HG02852 (cell line): ENCODE data around the gene UNC119.
"Not testable (repeated sequence)": the region's sequence is repeated elsewhere in the genome, so short reads cannot be mapped to it uniquely, and the experiment has no call there.

Source experiments
- ATAC-seq: cut with Tn5 transposase; IDR thresholded peaks from one replicate; pipeline ENCODE4 v1.9.1; 2021; ENCODE audit warnings: mild to moderate bottlenecking, moderate library complexity; ENCODE audit not compliant: unreplicated experiment

UNC119 gene

DNA sequence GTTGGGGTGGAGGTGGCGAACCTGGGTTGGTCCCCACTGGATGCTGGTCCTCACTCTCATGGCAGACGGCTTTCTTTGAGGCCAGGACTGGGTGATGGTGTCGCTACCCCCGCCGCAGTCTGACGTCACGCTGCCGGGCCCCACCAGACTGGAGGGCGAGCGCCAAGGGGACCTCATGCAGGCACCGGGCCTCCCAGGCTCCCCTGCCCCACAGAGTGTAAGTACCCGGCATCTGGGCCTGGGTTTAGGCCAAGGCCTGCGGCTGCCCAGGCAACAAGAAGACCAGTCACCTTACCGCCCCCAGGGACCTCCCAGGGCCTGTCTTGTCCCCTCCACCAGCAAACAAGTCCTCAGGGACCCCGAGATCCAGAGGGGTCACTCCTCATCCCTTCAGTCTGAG lies 28.5 kb downstream of the UNC119 start:
- ATAC-seq = no peak

DNA sequence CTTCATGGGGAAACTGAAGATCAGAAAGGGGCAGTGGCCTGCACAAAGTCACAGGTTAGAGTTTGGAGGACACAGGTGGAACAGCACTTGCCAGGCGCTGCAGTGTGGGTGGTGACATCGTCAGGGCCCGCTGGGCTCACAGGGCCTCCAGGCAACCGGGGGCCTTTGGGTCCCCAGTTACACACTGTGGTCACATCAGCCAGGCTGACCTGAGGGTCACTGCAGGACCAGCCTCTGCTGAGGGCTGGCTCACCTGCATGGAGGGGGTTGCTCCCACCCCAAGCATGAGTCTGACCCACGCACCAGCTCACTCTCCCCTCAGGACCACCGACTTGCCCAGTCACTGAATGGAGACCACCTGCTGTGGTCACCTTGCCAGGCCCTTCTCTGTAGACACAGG lies 29.2 kb downstream of the UNC119 start:
- no peak for ATAC-seq

DNA sequence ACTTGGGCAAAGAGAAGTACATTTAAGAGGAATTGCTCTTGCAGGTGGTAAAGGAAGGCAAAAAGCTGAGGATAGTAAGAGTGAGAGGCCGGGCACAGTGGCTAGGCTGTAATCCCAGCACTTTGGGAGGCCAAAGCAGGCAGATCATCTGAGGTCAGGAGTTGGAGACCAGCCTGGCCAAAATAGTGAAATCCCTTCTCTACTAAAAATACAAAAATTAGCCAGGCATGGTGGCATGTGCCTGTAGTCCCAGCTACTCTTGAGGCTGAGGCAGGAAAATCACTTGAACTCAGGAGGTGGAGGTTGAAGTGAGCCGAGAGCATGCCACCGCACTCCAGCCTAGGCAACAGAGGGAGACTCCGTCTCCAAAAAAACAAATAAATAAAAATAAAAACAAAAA lies 30.1 kb downstream of the UNC119 start:
- ATAC-seq = not testable (repeated sequence)

DNA sequence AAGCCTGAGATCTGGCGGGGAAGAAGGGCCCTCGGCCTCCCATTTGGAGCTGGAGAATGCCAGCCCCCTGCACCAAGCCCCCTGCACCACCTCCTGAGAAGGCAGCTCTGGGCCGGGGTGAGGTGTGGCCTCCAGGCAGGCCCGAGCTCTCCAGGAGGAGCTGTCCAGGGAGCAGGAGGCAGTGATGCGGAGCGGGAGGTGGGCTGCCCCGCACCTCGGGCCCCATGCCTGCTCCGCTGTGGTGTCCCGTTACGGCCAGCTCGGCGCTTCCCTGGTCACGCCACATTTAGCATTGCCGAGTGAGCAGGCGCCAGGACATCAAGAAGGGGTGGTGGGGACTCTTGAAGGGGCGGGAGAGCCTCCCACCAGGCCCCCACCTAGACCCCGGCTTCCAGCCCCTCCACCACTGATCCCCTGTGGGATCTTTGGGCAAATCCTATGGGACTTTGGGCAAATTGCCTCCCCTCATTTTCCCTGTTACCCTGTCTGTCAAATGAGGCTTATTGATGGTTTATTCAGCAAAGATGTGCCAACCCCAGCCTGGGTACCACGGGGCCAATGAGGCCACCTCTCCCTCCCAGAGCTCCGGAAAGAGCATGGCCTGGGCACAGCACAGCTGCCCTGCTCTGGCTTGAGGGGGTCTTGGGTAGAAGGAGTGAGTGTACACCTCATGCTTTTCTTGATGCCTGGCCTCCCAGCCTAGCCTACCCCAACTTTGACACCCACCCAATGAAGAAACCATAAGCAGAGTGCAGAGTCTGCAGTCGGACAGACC lies 30.9 kb downstream of the UNC119 start:
- ATAC-seq = no peak

DNA sequence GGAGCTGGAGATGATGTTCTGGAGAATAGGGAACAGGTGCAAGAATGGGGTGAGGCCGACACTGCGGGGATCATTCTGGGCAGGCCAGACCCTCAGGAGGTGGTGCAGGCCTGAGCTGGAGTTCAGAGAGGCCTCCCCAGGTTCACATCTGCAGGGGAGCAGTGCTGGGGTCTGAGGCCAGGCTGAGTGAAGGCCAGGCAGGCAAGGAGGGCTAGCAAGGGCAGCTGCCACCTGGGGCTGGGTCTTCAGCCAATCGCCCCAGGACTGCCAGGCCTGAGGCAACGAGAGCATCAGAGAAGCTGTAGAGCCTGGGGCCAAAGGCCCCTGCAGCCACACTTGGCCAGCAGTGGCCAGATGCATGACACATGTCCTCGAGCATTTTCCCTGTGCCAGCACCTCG lies 31.7 kb downstream of the UNC119 start:
- no peak for ATAC-seq

DNA sequence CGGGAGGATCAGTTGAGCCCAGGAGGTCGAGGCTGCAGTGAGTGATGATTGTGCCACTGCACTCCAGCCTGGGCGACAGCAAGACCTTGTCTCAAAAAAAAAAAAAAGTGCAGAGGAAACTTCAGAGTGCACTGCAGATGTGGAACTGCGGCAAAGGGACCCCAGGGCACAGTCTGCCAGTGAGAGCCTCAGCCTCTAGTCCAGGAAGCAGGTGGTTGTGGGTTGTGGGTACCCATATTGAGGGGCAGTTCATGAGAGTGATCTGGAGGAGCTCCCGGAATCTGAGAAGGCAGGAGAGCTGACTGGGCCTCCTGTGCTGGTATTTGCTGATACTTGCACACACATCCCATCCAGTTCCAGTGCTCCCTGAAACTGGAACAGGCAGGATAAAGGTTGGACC lies 33.2 kb downstream of the UNC119 start:
- ATAC-seq = no peak

DNA sequence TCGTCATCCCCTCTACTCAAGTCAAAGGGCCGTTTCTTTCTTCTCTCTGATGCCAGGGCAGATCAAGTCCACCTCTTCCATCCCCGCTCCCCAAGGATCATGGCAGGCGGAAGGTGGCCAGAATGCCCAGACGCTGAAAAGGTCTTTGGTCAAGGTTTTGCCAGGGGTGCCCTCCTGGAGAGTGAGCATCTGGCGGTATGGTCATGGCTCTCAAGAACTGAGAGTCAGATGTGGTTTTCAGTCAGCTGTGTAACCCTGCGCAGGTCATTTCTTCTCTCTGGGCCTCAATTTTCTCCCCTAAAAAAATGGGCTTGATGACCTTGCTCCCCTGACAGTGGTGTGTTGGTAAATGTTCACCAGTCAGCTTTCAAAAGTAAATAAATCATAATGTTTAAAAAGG lies 33.8 kb downstream of the UNC119 start:
- ATAC-seq = no peak

DNA sequence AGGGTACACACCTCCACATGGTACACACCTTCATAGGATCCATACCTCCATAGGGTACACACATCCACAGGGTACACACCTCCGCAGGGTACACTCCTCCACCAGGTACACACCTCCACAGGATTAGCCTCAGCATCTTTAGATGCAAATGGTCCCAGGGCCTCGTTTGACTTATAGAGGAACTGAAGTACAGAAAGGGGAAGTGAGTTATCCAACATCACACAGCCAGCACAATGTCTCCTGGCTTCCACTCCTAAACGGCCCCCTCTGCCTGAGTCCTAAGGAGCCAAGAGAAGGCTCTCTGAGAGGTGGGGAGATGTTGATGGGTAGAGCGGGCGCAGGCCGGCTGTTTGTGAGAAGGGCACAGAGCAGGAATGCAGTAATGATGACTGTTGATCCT lies 34.3 kb downstream of the UNC119 start:
- ATAC-seq = no peak

DNA sequence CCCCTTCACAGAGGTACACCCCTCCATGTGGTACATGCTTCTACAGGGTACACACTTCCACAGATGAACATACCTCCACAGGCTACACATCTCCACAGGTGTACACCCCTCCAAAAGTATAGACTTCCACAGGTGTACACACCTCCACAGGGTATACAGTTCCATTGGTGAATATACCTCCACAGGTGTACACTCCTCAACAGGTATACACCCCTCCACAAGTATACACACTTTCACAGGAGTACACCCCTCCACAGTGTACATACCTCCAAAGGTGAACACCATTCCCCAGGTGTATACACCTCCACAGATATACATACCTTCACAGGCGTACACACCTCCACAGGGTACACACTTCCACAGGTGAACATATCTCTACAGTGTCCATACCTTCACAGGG lies 36.9 kb downstream of the UNC119 start:
- no peak for ATAC-seq

DNA sequence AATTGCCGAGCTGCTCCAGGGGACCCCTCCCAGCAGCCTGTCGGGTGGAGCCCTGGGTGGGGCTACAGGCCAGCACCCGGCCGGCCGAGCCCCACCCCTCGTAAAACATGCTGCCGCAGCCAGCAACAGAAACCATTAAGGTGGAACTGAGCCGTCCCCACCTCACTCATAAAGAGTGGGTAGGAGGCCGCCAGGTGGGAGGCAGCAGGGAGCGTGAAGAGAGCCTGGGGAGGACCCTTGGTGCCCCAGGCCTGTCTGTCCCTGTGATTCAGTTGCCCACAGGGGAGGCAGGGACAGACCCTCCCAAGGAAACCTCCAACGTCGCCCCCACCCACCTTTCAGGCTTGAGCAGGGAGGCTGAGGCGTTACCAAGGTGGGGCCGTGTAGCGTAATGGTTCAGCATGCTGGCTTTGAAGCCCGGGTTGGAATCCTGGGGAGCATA lies 37.8 kb downstream of the UNC119 start:
- no peak for ATAC-seq

DNA sequence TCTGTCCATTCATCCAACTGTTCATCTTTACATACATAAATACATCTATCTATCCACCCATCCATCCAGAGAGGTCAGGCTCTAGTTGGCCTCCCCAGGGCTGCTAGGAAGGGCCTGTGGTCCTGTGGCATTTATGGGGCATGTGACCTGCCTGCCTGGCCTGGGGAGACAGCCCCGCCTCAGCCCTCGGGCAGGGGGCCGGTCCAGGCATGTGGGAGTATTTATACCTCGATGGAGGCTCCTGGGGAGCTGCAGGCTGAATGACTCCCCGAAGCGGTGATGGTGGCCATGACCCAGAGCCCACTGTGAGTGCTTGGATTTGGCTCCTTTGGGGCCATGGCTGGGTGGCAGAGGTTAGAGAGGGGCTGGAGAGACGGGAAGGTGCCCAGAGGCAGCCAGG lies 38.9 kb downstream of the UNC119 start:
- ATAC-seq = no peak

DNA sequence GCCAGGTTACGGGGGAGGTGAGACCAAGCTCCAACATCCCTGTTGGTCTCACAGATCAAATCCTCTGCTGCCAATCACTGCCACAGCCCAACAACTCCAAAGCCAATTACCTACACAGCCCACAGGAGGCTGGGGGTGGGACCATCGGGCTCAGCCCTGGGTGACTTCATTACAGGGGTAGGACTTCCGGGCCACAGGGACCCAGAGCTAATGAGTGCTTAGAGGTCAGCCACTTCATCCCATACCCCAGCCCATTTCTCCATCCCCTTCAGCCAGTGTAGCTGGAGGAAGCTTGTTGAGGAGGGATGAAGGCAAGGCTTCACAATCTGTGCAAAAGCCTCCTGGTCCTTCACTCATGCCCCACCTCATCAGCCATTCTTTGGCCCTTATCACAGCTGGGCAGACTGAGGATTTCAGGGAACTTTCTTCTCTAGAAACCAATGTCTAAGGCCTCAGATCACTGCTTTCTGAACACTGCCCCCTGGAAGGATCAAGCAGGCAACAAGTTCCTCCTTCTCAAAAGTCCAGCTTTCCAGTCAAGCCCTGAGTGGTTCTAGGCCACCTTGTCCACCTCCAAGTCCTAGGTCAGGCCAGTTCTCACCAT lies 40.5 kb downstream of the UNC119 start:
- ATAC-seq = no peak

DNA sequence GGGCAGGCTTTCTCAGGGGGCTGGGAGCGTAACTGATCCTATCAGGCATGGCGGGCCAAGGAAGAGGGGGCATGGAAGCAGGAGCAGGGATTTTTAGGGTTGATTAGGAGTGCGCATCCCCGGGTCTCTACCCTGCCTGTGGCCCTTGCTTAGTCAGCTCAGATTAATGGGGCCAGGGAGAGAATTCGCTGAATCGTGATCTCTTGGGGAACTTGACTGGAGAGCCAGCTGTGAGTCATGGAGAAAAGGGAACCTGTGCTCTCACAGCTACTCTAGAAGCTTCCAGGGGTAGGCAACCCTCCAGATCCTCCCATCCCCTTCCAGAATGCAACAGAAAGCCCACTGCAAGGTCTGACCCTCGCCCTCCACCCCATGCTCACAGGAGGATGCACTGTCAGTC lies 42.6 kb downstream of the UNC119 start:
- ATAC-seq = no peak

DNA sequence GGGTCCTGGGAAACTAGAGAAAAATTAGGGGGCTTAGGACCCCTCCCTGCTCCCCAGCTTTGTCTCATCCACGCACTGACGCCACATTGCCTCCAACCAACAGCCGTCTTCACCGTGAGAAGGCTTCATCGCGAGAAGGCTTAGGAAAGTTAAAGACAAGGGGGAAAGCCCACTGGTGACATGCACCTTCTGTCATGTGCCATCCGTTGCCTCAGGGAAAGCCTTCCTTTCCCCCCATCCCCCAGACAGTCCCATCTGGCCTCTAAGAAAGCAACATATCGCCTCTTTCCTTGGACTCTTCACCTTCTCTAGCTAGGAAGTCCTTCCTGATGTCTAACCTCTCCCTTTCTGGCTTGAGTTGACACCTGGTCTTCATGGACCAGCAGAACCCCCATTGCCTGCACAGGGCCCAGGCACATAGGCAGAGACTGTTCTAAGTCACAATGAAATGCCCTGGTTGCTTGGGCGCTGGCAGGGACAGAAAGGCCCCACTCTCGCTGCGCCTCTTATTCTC lies 44.2 kb downstream of the UNC119 start:
- no peak for ATAC-seq

DNA sequence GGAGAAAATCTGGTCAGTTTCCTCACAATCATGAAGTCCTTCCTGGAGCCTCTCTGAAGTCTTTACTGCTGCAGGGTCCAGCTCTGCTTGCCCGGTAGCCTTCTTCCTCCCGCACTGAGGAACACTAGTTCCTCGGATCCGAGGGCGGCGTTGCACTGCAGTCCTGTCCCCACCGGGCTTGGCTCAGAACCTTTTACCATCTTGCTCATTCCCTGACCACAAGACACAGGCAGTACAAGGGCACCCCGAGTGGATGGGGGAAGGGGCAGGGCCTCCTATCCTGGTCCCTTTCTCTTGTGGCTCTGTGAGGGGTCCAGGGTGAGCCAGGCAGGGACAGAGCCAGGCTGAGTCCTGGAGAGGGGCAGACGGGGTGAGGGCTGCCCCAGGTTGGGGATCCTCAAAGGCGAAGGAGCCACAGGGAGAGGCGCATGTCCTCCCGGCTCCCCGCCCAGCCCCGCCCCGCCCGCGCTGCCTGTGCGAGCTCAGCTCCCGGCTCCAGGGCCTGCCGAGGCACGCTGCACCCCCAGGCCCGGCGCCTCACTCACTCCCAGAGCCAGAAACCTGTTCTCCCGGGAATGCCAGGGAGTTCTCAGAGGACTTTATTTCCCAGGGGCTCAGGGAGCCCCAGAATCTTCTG lies 44.7 kb downstream of the UNC119 start:
- no peak for ATAC-seq

DNA sequence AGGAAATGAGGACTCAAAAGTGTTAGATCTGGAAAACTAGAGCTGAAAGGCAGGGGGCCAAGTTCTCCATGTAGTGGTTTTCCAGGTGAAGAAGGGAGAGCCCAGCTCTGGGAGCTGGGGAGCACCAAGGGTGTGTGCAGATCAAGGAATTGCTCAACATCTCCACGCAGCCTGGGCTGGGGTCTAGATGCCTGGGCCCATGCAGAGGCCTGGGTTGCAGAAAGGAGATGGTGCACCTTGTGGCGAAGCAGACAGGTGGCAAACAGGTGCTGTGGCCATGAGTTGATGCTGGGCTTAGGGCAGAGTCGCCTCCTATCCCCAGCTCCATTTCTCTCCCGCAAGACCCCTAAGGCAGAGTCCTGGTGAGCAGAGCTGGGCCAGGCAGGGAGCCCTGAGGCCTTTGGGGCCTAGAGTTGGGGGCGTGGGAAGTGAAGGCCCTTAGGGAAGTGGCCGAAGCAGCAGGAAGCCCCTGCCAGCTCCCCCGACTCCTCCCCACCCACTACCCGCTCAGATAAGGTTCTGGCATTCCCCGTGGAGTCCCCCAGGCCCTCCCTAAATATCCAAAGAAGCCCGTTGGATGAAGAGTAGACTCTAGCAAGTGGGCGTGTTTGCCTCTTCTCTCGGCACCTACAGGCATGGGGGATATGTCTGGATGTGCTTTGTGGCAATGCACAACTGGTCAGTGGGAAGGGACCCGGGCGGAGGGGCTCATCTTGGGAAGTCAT lies 45.5 kb downstream of the UNC119 start:
- ATAC-seq = no peak

DNA sequence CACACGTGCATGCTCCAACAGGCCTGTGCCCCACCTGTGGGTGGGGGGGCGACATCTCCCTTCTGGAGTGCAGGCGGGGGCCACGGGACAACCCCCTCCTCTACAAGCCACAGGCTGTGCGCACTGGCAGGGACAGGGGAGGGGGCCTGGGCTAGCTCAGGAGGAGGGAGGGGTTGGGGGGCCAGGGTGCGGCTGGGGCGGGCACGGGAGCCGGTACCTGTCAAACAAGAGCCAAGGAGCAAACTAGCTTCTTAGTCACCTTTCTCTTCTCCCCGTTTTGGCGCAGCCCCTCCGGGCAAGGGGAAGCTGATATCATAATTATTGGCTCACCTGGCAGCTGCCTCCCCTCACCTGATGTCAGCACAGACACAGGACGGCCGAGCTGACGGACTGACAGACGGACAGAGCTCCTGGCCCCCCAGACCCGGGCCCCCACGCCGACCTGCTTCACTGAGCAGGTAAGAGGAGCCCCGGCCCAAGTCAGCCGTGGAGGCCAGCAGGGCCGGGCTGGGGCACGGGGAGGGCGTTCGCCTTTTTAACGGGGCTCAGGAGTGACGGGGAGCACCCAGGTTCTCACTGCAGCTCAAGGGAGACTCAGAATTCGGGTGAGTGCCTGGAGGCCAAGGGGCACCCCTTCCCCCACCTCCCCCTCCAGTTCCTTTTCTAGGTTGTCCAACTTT lies 46.3 kb downstream of the UNC119 start, which contains the start of gene FOXN1:
FOXN1 (plus strand) TSS at position 363 of the 680 bp plus-strand sequence. CDS start 17,622 bp downstream, outside the sequence.
- ATAC-seq = no peak

DNA sequence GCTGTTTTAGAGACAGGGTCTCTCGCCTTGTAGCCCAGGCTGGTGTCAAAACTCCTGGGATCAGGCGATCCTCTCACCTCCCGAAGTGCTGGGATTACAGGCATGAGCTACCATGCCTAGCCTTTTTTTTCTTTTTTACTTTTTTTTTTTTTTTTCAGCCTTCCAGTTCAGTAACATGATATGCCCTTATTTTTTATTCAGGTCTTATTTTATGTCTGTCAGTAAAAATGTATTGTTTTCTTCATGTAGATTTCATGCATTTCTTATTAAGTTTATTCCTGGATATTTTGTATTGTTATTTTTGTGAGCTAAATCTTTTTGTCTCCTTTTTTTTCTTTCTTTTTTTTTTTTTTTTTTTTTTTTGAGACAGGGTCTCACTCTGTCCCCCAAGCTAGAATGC lies 49.0 kb downstream of the UNC119 start:
- ATAC-seq = no peak

DNA sequence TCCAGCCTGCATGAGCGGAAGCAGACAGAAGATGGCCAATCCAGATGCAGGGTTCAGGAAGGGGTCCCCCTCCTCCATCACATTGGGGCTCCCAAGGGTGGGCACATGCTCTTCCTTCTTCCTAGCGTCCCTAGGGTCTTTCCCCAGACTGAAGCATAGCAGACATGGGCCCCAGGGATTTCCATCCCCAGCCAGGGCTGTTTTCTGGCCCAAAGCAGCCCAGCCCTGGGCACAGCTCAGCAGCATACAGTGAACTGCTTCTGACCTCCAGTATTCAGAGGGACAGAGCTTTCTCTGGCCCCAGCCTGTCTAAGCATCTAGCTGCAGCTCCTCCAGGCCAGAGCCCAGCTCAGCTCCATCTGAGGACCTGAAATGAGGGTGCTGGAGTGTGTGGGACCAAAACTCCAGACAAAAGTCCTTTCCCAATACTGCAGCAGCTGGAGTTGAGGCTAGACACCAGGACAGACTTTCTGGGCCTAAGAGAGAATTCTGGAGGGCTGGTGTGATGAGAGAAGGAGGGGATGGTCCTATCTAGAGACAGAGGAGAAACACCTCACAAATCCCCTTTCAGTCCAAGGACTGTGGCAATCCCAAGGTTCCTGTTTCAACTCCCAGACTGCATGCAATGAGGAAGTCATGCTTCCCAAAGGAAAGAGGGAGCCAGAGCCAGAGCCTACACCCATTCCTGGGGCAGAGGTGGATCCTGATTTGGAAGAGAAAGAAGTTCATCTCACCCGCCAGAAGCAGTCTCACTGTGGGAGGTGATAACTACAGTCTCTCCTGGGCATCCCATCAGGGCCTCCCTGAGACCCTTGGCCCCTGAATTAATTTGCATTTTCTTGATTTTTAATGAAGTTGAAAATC lies 50.8 kb downstream of the UNC119 start:
- ATAC-seq = no peak
